ENCODE measurements around the gene FAM163B. TPM values are rescaled to one million over a fixed set of nuclear protein-coding genes. Genes with fewer than 3 reads are reported as not detected.

FAM163B gene
- total and polyA plus RNA-seq, 2 experiments from 2014 or later = 0.60 to 1.3 TPM

DNA sequence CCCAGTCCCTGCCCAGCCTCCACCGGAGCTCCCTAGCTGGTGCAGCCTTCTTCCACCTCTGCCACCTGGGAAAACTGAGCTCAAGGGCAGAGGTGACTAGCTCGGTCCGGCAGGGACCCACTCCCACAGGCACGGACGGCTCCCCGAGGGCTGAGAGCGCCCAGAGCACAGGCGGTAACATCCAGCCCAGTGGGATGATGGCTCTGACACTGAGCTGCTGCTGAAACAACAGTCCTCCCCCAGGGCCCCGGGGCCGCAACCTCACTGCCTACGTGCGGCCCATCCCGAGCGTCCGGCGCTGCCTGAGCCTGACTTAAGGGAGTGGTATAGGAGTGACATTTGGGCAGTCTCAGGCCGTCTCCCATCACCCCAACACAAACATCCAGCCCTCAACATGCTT is 3.7 kb downstream of the FAM163B start:
- Histone ChIP-seq H4K20me1 (replicated peaks; ENCODE audit: insufficient read depth) (no peaks in the 10 kb centered on the region), H3K27me3 (ENCODE audit: insufficient read depth) (peaks cover 15% of the 10 kb centered on the region), H3K4me1 (ENCODE audit: insufficient read depth) (no peaks in the 10 kb centered on the region; the same call in 1 of the 2 replicates), H3K9me2 (ENCODE audit: insufficient read depth) (no peaks in the 10 kb centered on the region), H3K79me2 (replicated peaks; ENCODE audit: insufficient read depth) (no peaks in the 10 kb centered on the region), H3K4me3 (no peak overlapping the region), H3F3A (replicated peaks; ENCODE audit: low read depth) (no peaks in the 10 kb centered on the region), H3K27ac (ENCODE audit: low read depth) (no peak overlapping the region), H3K36me3 (ENCODE audit: insufficient read depth) (no peaks in the 10 kb centered on the region), H2AFZ (no peak overlapping the region), H3K4me2 (no peak overlapping the region)
- no peak overlapping the region for H3K27ac Mint-ChIP-seq
- H3K9me3 Mint-ChIP-seq = no peaks in the 10 kb centered on the region
- peaks cover 13% of the 10 kb centered on the region for H3K27me3 Mint-ChIP-seq (ENCODE audit: insufficient read depth, low read depth, poor library complexity)
- H3K4me3 Mint-ChIP-seq = no peak overlapping the region
- DNase-seq (ENCODE audit: low spot score) (no peak), ATAC-seq (no peak)
- TF ChIP-seq CREB1 (CRISPR knock-in tag; IDR thresholded peaks at IDR 0.05; ENCODE audit: low read depth) (no peak), POLR2AphosphoS5 (IDR thresholded peaks at IDR 0.05; ENCODE audit: low read depth) (no peak), STAT1 (IDR thresholded peaks at IDR 0.05; ENCODE audit: unreplicated experiment) (no peak), ZNF331 (CRISPR knock-in tag; IDR thresholded peaks at IDR 0.05; ENCODE audit: low read depth) (no peak), EZH2 (IDR thresholded peaks at IDR 0.05; ENCODE audit: low read depth, unreplicated experiment) (no peak), ZNF114 (CRISPR knock-in tag; IDR thresholded peaks at IDR 0.05) (no peak), JUNB (IDR thresholded peaks at IDR 0.05; ENCODE audit: unreplicated experiment) (no peak), NANOG (IDR thresholded peaks at IDR 0.05; ENCODE audit: borderline replicate concordance) (no peak), EZH2phosphoT487 (IDR thresholded peaks at IDR 0.05; ENCODE audit: unreplicated experiment) (no peak)
- TF ChIP-seq, protein P1, sequence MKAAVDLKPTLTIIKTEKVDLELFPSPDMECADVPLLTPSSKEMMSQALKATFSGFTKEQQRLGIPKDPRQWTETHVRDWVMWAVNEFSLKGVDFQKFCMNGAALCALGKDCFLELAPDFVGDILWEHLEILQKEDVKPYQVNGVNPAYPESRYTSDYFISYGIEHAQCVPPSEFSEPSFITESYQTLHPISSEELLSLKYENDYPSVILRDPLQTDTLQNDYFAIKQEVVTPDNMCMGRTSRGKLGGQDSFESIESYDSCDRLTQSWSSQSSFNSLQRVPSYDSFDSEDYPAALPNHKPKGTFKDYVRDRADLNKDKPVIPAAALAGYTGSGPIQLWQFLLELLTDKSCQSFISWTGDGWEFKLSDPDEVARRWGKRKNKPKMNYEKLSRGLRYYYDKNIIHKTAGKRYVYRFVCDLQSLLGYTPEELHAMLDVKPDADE (IDR thresholded peaks at IDR 0.05) = no peak
- TF ChIP-seq, protein P2, sequence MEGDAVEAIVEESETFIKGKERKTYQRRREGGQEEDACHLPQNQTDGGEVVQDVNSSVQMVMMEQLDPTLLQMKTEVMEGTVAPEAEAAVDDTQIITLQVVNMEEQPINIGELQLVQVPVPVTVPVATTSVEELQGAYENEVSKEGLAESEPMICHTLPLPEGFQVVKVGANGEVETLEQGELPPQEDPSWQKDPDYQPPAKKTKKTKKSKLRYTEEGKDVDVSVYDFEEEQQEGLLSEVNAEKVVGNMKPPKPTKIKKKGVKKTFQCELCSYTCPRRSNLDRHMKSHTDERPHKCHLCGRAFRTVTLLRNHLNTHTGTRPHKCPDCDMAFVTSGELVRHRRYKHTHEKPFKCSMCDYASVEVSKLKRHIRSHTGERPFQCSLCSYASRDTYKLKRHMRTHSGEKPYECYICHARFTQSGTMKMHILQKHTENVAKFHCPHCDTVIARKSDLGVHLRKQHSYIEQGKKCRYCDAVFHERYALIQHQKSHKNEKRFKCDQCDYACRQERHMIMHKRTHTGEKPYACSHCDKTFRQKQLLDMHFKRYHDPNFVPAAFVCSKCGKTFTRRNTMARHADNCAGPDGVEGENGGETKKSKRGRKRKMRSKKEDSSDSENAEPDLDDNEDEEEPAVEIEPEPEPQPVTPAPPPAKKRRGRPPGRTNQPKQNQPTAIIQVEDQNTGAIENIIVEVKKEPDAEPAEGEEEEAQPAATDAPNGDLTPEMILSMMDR (conservative IDR thresholded peaks at IDR 0.05; ENCODE audit: low read depth in 2 of 2) = no peak
- TF ChIP-seq, protein P3, sequence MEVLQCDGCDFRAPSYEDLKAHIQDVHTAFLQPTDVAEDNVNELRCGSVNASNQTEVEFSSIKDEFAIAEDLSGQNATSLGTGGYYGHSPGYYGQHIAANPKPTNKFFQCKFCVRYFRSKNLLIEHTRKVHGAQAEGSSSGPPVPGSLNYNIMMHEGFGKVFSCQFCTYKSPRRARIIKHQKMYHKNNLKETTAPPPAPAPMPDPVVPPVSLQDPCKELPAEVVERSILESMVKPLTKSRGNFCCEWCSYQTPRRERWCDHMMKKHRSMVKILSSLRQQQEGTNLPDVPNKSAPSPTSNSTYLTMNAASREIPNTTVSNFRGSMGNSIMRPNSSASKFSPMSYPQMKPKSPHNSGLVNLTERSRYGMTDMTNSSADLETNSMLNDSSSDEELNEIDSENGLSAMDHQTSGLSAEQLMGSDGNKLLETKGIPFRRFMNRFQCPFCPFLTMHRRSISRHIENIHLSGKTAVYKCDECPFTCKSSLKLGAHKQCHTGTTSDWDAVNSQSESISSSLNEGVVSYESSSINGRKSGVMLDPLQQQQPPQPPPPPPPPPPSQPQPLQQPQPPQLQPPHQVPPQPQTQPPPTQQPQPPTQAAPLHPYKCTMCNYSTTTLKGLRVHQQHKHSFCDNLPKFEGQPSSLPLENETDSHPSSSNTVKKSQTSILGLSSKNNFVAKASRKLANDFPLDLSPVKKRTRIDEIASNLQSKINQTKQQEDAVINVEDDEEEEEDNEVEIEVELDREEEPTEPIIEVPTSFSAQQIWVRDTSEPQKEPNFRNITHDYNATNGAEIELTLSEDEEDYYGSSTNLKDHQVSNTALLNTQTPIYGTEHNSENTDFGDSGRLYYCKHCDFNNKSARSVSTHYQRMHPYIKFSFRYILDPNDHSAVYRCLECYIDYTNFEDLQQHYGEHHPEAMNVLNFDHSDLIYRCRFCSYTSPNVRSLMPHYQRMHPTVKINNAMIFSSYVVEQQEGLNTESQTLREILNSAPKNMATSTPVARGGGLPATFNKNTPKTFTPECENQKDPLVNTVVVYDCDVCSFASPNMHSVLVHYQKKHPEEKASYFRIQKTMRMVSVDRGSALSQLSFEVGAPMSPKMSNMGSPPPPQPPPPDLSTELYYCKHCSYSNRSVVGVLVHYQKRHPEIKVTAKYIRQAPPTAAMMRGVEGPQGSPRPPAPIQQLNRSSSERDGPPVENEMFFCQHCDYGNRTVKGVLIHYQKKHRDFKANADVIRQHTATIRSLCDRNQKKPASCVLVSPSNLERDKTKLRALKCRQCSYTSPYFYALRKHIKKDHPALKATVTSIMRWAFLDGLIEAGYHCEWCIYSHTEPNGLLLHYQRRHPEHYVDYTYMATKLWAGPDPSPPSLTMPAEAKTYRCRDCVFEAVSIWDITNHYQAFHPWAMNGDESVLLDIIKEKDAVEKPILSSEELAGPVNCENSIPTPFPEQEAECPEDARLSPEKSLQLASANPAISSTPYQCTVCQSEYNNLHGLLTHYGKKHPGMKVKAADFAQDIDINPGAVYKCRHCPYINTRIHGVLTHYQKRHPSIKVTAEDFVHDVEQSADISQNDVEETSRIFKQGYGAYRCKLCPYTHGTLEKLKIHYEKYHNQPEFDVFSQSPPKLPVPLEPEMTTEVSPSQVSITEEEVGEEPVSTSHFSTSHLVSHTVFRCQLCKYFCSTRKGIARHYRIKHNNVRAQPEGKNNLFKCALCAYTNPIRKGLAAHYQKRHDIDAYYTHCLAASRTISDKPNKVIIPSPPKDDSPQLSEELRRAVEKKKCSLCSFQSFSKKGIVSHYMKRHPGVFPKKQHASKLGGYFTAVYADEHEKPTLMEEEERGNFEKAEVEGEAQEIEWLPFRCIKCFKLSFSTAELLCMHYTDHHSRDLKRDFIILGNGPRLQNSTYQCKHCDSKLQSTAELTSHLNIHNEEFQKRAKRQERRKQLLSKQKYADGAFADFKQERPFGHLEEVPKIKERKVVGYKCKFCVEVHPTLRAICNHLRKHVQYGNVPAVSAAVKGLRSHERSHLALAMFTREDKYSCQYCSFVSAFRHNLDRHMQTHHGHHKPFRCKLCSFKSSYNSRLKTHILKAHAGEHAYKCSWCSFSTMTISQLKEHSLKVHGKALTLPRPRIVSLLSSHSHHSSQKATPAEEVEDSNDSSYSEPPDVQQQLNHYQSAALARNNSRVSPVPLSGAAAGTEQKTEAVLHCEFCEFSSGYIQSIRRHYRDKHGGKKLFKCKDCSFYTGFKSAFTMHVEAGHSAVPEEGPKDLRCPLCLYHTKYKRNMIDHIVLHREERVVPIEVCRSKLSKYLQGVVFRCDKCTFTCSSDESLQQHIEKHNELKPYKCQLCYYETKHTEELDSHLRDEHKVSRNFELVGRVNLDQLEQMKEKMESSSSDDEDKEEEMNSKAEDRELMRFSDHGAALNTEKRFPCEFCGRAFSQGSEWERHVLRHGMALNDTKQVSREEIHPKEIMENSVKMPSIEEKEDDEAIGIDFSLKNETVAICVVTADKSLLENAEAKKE (CRISPR knock-in tag; IDR thresholded peaks at IDR 0.05) = no peak
- TF ChIP-seq, protein P4, sequence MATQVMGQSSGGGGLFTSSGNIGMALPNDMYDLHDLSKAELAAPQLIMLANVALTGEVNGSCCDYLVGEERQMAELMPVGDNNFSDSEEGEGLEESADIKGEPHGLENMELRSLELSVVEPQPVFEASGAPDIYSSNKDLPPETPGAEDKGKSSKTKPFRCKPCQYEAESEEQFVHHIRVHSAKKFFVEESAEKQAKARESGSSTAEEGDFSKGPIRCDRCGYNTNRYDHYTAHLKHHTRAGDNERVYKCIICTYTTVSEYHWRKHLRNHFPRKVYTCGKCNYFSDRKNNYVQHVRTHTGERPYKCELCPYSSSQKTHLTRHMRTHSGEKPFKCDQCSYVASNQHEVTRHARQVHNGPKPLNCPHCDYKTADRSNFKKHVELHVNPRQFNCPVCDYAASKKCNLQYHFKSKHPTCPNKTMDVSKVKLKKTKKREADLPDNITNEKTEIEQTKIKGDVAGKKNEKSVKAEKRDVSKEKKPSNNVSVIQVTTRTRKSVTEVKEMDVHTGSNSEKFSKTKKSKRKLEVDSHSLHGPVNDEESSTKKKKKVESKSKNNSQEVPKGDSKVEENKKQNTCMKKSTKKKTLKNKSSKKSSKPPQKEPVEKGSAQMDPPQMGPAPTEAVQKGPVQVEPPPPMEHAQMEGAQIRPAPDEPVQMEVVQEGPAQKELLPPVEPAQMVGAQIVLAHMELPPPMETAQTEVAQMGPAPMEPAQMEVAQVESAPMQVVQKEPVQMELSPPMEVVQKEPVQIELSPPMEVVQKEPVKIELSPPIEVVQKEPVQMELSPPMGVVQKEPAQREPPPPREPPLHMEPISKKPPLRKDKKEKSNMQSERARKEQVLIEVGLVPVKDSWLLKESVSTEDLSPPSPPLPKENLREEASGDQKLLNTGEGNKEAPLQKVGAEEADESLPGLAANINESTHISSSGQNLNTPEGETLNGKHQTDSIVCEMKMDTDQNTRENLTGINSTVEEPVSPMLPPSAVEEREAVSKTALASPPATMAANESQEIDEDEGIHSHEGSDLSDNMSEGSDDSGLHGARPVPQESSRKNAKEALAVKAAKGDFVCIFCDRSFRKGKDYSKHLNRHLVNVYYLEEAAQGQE (IDR thresholded peaks at IDR 0.05; ENCODE audit: unreplicated experiment) = no peak
- no peaks in the 10 kb centered on the region for H3K36me3 Mint-ChIP-seq (ENCODE audit: low read depth)
- peaks cover 30% of the 10 kb centered on the region for H3K4me1 Mint-ChIP-seq
